RWPE2 (cell line): Measurements from ENCODE around the gene MAP3K5.

Experiments
- ATAC-seq: fragments of 200-7000 bp; cut with Tn5 transposase; 3 replicates; pipeline ENCODE4 v1.9.1; 2021; ENCODE audit warnings: low read depth
- DNase-seq: peaks from one replicate; pipeline ENCODE4 v3.0.0-alpha.2; 2020; ENCODE audit warnings: low spot score
- H3K27ac ChIP-seq: fragments of 450-650 bp; 2 replicates; pipeline ENCODE4 v1.5.1; 2017; ENCODE audit warnings: mild to moderate bottlenecking; ENCODE audit not compliant: poor library complexity, severe bottlenecking
- H3K27me3 ChIP-seq: fragments of 250-450 bp; sonication (Bioruptor Pico); 2 replicates; pipeline ENCODE4 v1.5.1; 2021; ENCODE audit warnings: mild to moderate bottlenecking, moderate library complexity; ENCODE audit not compliant: insufficient read depth, poor library complexity, severe bottlenecking
- H3K36me3 ChIP-seq: fragments of 250-450 bp; sonication (Bioruptor Pico); 2 replicates; pipeline ENCODE4 v1.5.1; 2020; ENCODE audit warnings: low read depth, mild to moderate bottlenecking, moderate library complexity
- H3K4me1 ChIP-seq: fragments of 250-450 bp; sonication (Bioruptor Pico); 2 replicates; pipeline ENCODE4 v1.5.1; 2021; ENCODE audit warnings: mild to moderate bottlenecking, moderate library complexity; ENCODE audit not compliant: insufficient read depth, poor library complexity, severe bottlenecking
- H3K4me3 ChIP-seq: fragments of 250-450 bp; sonication (Bioruptor Pico); 2 replicates; pipeline ENCODE4 v1.5.1; 2021; ENCODE audit warnings: mild to moderate bottlenecking, moderate library complexity; ENCODE audit not compliant: severe bottlenecking
- H3K9me3 ChIP-seq: fragments of 250-450 bp; sonication (Bioruptor Pico); 2 replicates; pipeline ENCODE4 v1.5.1; 2021; ENCODE audit warnings: mild to moderate bottlenecking, moderate library complexity; ENCODE audit not compliant: severe bottlenecking
- CTCF ChIP-seq: fragments of 450-650 bp; IDR thresholded peaks from one replicate; pipeline ENCODE4 v1.5.1; 2017; ENCODE audit warnings: mild to moderate bottlenecking, moderate library complexity; ENCODE audit not compliant: poor library complexity, severe bottlenecking

MAP3K5 gene

GRCh38 chr6:136547871-136548270, 244.4 kb downstream of the MAP3K5 start:
- Histone ChIP-seq H3K4me1 (peaks cover 10% of the 10 kb centered on the region), H3K36me3 (peaks cover 3% of the 10 kb centered on the region; the same call in 1 of the 2 replicates), H3K4me3 (no peak overlapping the region), H3K9me3 (no peaks in the 10 kb centered on the region), H3K27ac (no peak overlapping the region), H3K27me3 (no peaks in the 10 kb centered on the region)
- no peak for DNase-seq
- TF ChIP-seq CTCF = no peak
- no peak for ATAC-seq

- H3K4me3 ChIP-seq = no peak overlapping the region
- DNase-seq (no peak), ATAC-seq (no peak)
- peaks cover 10% of the 10 kb centered on the region for H3K4me1 ChIP-seq
- TF ChIP-seq CTCF = peak; percentile 93
- H3K9me3 ChIP-seq = no peaks in the 10 kb centered on the region
- no peaks in the 10 kb centered on the region for H3K27me3 ChIP-seq
- no peak overlapping the region for H3K27ac ChIP-seq
- H3K36me3 ChIP-seq = peaks cover 3% of the 10 kb centered on the region; the same call in 1 of the 2 replicates
These were observed 244.9 kb downstream of the MAP3K5 start for GRCh38 chr6:136547336-136547735.

- TF ChIP-seq CTCF = no peak
- H3K36me3 ChIP-seq = peaks cover 3% of the 10 kb centered on the region
- H3K27ac ChIP-seq = no peak overlapping the region
- H3K4me1 ChIP-seq = peaks cover 8% of the 10 kb centered on the region
- DNase-seq (no peak), ATAC-seq (no peak)
- H3K27me3 ChIP-seq = no peaks in the 10 kb centered on the region
- H3K9me3 ChIP-seq = no peaks in the 10 kb centered on the region
- H3K4me3 ChIP-seq = no peak overlapping the region
These were observed 245.9 kb downstream of the MAP3K5 start for GRCh38 chr6:136546331-136546730.

GRCh38 chr6:136544326-136544725, 248.0 kb downstream of the MAP3K5 start:
- no peak for TF ChIP-seq CTCF
- ATAC-seq = no peak
- H3K36me3 ChIP-seq = peaks cover 3% of the 10 kb centered on the region

GRCh38 chr6:136541395-136541794, 250.9 kb downstream of the MAP3K5 start:
- H3K4me1 ChIP-seq = no peaks in the 10 kb centered on the region
- no peaks in the 10 kb centered on the region for H3K27me3 ChIP-seq
- H3K4me3 ChIP-seq = no peak overlapping the region
- H3K27ac ChIP-seq = no peak overlapping the region
- H3K9me3 ChIP-seq = peaks cover under 1% of the 10 kb centered on the region
- peaks cover 3% of the 10 kb centered on the region for H3K36me3 ChIP-seq
- no peak for ATAC-seq
- no peak for DNase-seq
- TF ChIP-seq CTCF = no peak

More at GRCh38 chr6:136544326-136544725, 248.0 kb downstream of the MAP3K5 start:
- H3K27me3 ChIP-seq = no peaks in the 10 kb centered on the region
- H3K27ac ChIP-seq = no peak overlapping the region
- H3K9me3 ChIP-seq = no peaks in the 10 kb centered on the region
- H3K4me3 ChIP-seq = no peak overlapping the region
- DNase-seq = no peak
- H3K4me1 ChIP-seq = peaks cover 5% of the 10 kb centered on the region
